HEK293 (cell line): ENCODE results near the gene VPS13D.

Experiments used
- CTCF ChIA-PET: fragments of 350-600 bp; formaldehyde crosslinking; extraction: SDS; loops from one replicate; lab custom pipeline; 2021; ENCODE audit warnings: antibody characterized with exemption; lab: Yijun Ruan, JAX
- POLR2A ChIA-PET: fragments of 300-600 bp; formaldehyde crosslinking; extraction: SDS; loops from one replicate; lab custom pipeline; 2020; ENCODE audit warnings: antibody characterized with exemption, inconsistent platforms; lab: Yijun Ruan, JAX
- H3K27ac ChIP-seq: fragments of 200-500 bp; sonication (Bioruptor generic); 2 replicates; pipeline ENCODE4 v1.5.1; 2014; ENCODE audit warnings: low read depth, low read length, control low read depth, inconsistent platforms; ENCODE audit errors: extremely low read depth
- H3K36me3 ChIP-seq, 2 experiments: fragments of 200-500 bp in 1 of 2; sonication (Bioruptor generic) in 1 of 2; 1 replicate in 1 of 2; 2 replicates in 1 of 2; pipeline ENCODE4 v1.5.1; 2014 to 2017; ENCODE audit warnings: inconsistent platforms in 2 of 2, low read length in 2 of 2; ENCODE audit not compliant: control insufficient read depth in 2 of 2, insufficient read depth in 1 of 2
- H3K4me1 ChIP-seq: fragments of 200-500 bp; sonication (Bioruptor generic); 2 replicates; pipeline ENCODE4 v1.5.1; 2014; ENCODE audit warnings: mild to moderate bottlenecking, low read length, inconsistent platforms; ENCODE audit not compliant: control insufficient read depth, insufficient read depth
- H3K4me3 ChIP-seq: 2 replicates; pipeline ENCODE4 v1.5.1; 2011; ENCODE audit warnings: low read depth, mild to moderate bottlenecking, control low read depth, low read length, moderate library complexity
- H3K9me3 ChIP-seq: fragments of 200-500 bp; sonication (Bioruptor generic); 2 replicates; pipeline ENCODE4 v1.5.1; 2014; ENCODE audit warnings: low read depth, low read length, inconsistent platforms; ENCODE audit not compliant: control insufficient read depth, insufficient read depth
- GFI1B ChIP-seq: fragments of 450-650 bp; formaldehyde crosslinking; IDR thresholded peaks from 2 replicates; pipeline ENCODE4 v1.5.1; 2016; ENCODE audit warnings: missing biosample characterization, missing genetic modification characterization
- KLF7 ChIP-seq: fragments of 450-650 bp; formaldehyde crosslinking; IDR thresholded peaks from 2 replicates; pipeline ENCODE4 v1.5.1; 2016; ENCODE audit warnings: missing biosample characterization, missing genetic modification characterization, borderline replicate concordance
- KLF9 ChIP-seq: fragments of 450-650 bp; formaldehyde crosslinking; IDR thresholded peaks from 2 replicates; pipeline ENCODE4 v1.5.1; 2016; ENCODE audit warnings: missing biosample characterization, missing genetic modification characterization, low read depth
- SP3 ChIP-seq: fragments of 450-650 bp; formaldehyde crosslinking; IDR thresholded peaks from 2 replicates; pipeline ENCODE4 v1.5.1; 2016; ENCODE audit warnings: missing biosample characterization, missing genetic modification characterization
- ZBTB10 ChIP-seq: fragments of 450-650 bp; formaldehyde crosslinking; IDR thresholded peaks from 2 replicates; pipeline ENCODE4 v1.5.1; 2016; ENCODE audit warnings: missing biosample characterization, missing genetic modification characterization
- ZFP3 ChIP-seq: fragments of 450-650 bp; formaldehyde crosslinking; IDR thresholded peaks from 2 replicates; pipeline ENCODE4 v1.5.1; 2016; ENCODE audit warnings: low read depth, missing biosample characterization, missing genetic modification characterization
- ZNF138 ChIP-seq: fragments of 450-650 bp; formaldehyde crosslinking; IDR thresholded peaks from 2 replicates; pipeline ENCODE4 v1.5.1; 2016; ENCODE audit warnings: missing biosample characterization, missing genetic modification characterization, borderline replicate concordance
- ZNF140 ChIP-seq: fragments of 450-650 bp; formaldehyde crosslinking; IDR thresholded peaks from 2 replicates; pipeline ENCODE4 v1.5.1; 2016; ENCODE audit warnings: missing biosample characterization, missing genetic modification characterization
- ZNF214 ChIP-seq: fragments of 450-650 bp; formaldehyde crosslinking; IDR thresholded peaks from 2 replicates; pipeline ENCODE4 v1.5.1; 2017; ENCODE audit warnings: missing biosample characterization, mild to moderate bottlenecking, missing genetic modification characterization, borderline replicate concordance
- ZNF221 ChIP-seq: fragments of 450-650 bp; formaldehyde crosslinking; IDR thresholded peaks from 2 replicates; pipeline ENCODE4 v1.5.1; 2017; ENCODE audit warnings: missing biosample characterization, missing genetic modification characterization, borderline replicate concordance
- ZNF341 ChIP-seq: fragments of 450-650 bp; formaldehyde crosslinking; IDR thresholded peaks from 2 replicates; pipeline ENCODE4; 2016; ENCODE audit warnings: low read depth, missing biosample characterization, missing genetic modification characterization
- ZNF391 ChIP-seq: fragments of 450-650 bp; formaldehyde crosslinking; IDR thresholded peaks from 2 replicates; pipeline ENCODE4 v1.5.1; 2016; ENCODE audit warnings: low read depth, missing biosample characterization, missing genetic modification characterization, borderline replicate concordance
- ZNF501 ChIP-seq: fragments of 450-650 bp; formaldehyde crosslinking; IDR thresholded peaks from 2 replicates; pipeline ENCODE4 v1.5.1; 2016; ENCODE audit warnings: missing biosample characterization, missing genetic modification characterization
- ZNF555 ChIP-seq: fragments of 450-650 bp; formaldehyde crosslinking; conservative IDR thresholded peaks from 2 replicates; pipeline ENCODE4 v1.5.1; 2017; ENCODE audit warnings: missing biosample characterization, mild to moderate bottlenecking, missing genetic modification characterization, inconsistent platforms
- ZNF571 ChIP-seq: fragments of 450-650 bp; formaldehyde crosslinking; IDR thresholded peaks from 2 replicates; pipeline ENCODE4 v1.5.0; 2017; ENCODE audit warnings: missing biosample characterization, missing genetic modification characterization
- ZNF600 ChIP-seq: fragments of 450-650 bp; formaldehyde crosslinking; IDR thresholded peaks from 2 replicates; pipeline ENCODE4 v1.5.1; 2016; ENCODE audit warnings: missing biosample characterization, missing genetic modification characterization
- ZNF629 ChIP-seq: fragments of 450-650 bp; formaldehyde crosslinking; IDR thresholded peaks from 2 replicates; pipeline ENCODE4 v1.5.1; 2017; ENCODE audit warnings: missing biosample characterization, missing genetic modification characterization
- ZNF639 ChIP-seq: fragments of 450-650 bp; formaldehyde crosslinking; IDR thresholded peaks from 2 replicates; pipeline ENCODE4 v1.5.1; 2016; ENCODE audit warnings: missing biosample characterization, missing genetic modification characterization
- ZNF791 ChIP-seq: fragments of 450-650 bp; formaldehyde crosslinking; IDR thresholded peaks from 2 replicates; pipeline ENCODE4 v1.5.1; 2016; ENCODE audit warnings: missing biosample characterization, missing genetic modification characterization
- ZSCAN18 ChIP-seq: fragments of 450-650 bp; formaldehyde crosslinking; IDR thresholded peaks from 2 replicates; pipeline ENCODE4 v1.5.1; 2016; ENCODE audit warnings: missing biosample characterization, missing genetic modification characterization
- ZSCAN30 ChIP-seq: fragments of 450-650 bp; IDR thresholded peaks from 2 replicates; pipeline ENCODE4 v1.5.1; 2018; ENCODE audit warnings: missing biosample characterization, mild to moderate bottlenecking, missing genetic modification characterization, moderate library complexity
- TF ChIP-seq, protein P1 (sequence below): fragments of 450-650 bp; formaldehyde crosslinking; IDR thresholded peaks from 2 replicates; pipeline ENCODE4 v1.5.1; 2016; ENCODE audit warnings: missing biosample characterization, missing genetic modification characterization

Gene VPS13D

DNA sequence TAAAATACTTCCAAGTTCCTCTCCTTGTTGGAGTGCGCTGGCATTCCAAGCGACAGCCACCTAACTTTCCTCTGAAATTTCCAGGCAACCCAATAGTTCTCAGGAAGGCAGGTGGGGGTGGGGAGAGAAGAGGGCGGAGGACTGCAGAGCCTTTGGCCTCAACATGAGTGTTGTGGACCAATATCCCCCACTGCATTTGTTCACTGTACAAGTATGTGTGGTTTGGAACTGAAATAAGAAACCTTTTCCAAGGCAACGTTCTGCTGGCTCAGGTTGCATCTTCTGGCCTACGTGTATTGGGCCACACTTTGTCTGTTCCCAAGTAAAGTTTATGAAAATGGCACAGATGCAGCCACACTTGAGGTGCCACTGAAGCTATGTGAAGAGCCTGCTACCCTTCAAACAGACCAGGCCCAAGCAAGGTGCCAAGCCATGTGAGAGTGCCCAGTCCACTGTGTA is 234.8 kb downstream of the VPS13D start (continued):
- TF ChIP-seq ZNF600 (no peak), ZNF391 (no peak), ZNF555 (tag by site-specific recombination) (no peak), ZNF791 (tag by site-specific recombination) (no peak), ZNF138 (tag by site-specific recombination) (no peak), ZNF341 (tag by site-specific recombination) (no peak), ZNF501 (no peak), ZBTB10 (tag by site-specific recombination) (no peak), SP3 (tag by site-specific recombination) (no peak)
- TF ChIP-seq, protein P1, sequence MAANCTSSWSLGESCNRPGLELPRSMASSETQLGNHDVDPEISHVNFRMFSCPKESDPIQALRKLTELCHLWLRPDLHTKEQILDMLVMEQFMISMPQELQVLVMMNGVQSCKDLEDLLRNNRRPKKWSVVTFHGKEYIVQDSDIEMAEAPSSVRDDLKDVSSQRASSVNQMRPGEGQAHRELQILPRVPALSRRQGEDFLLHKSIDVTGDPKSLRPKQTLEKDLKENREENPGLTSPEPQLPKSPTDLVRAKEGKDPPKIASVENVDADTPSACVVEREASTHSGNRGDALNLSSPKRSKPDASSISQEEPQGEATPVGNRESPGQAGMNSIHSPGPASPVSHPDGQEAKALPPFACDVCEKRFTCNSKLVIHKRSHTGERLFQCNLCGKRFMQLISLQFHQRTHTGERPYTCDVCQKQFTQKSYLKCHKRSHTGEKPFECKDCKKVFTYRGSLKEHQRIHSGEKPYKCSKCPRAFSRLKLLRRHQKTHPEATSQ, result no peak

DNA sequence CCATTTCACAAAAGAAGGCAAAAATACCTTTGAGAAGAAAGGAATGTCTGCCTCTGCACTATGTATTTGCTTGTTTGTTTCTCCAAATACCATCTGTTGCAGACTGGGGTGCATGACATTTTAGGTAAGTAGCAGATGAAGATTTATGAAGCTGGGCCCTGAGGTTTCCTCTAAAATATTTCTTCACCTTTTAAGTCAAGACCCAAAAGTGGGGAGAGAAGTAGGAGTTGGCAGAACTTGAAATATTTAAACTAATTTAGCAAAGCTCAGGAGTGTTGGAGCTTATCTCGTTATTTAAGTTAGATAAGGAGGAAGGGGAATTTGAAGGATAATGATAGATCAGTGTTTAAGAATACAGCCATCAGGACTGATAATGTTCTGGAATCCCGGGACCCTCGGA is 235.3 kb downstream of the VPS13D start:
- Histone ChIP-seq H3K9me3 (no peaks in the 10 kb centered on the region), H3K4me1 (peaks cover 6% of the 10 kb centered on the region), H3K4me3 (no peak overlapping the region), H3K36me3 (peaks cover 0 to 33% of the 10 kb centered on the region in 2 experiments; a peak in 1 of 3 replicates), H3K27ac (no peak overlapping the region)
- ChIA-PET CTCF (no interaction called here), POLR2A (no interaction called here)
- TF ChIP-seq ZNF571 (tag by site-specific recombination) (no peak), ZNF214 (tag by site-specific recombination) (no peak), ZNF221 (tag by site-specific recombination) (no peak), ZSCAN30 (tag by site-specific recombination) (no peak), KLF9 (tag by site-specific recombination) (no peak), ZBTB10 (tag by site-specific recombination) (no peak), ZNF639 (tag by site-specific recombination) (no peak), ZNF629 (tag by site-specific recombination) (no peak), ZFP3 (tag by site-specific recombination) (no peak), ZNF140 (tag by site-specific recombination) (no peak), ZSCAN18 (tag by site-specific recombination) (no peak), KLF7 (tag by site-specific recombination) (no peak), GFI1B (no peak)
